GM12878 (cell line): ENCODE measurements around the gene DND1. TPM values are rescaled to one million over a fixed set of nuclear protein-coding genes. Genes with fewer than 3 reads are reported as not detected.

Experiments
- ATAC-seq: fragments of 200-7000 bp; cut with Tn5 transposase; 3 replicates; pipeline ENCODE4 v1.9.1; 2020; ENCODE audit warnings: mild to moderate bottlenecking, moderate library complexity
- BruUV-seq: library from RNA; stranded (reverse); fragments of 400-500 nt; replicated peaks from 2 replicates; lab custom pipeline; 2021; lab: Mats Ljungman, UMichigan
- CTCF ChIA-PET: fragments of 300-600 bp; sonication (Branson Sonifier 250); formaldehyde crosslinking; extraction: SDS; loops from one replicate; lab custom pipeline; 2021; ENCODE audit warnings: inconsistent platforms; lab: Yijun Ruan, JAX
- POLR2A ChIA-PET: fragments of 350-600 bp; formaldehyde crosslinking; extraction: SDS; loops from one replicate; lab custom pipeline; 2021; ENCODE audit warnings: inconsistent platforms; lab: Charles Lee
- RAD21 ChIA-PET: fragments of 300-600 bp; sonication (Branson Sonifier 250); formaldehyde crosslinking; loops from one replicate; lab custom pipeline; 2023; ENCODE audit warnings: antibody characterized with exemption; ENCODE audit not compliant: unreplicated experiment; lab: Charles Lee
- SMC1A ChIA-PET: fragments of 300-600 bp; sonication (Branson Sonifier 250); formaldehyde crosslinking; loops from one replicate; lab custom pipeline; 2023; ENCODE audit not compliant: unreplicated experiment, uncharacterized antibody; lab: Charles Lee
- DNase-seq: peaks from one replicate; pipeline ENCODE4 v3.0.0-alpha.2; 2011; ENCODE audit warnings: low read depth, low spot score
- FAIRE-seq: peaks from 3 replicates; lab custom pipeline; 2011; peaks lifted over from hg19 to GRCh38; lab: Jason Lieb, UNC
- H2AFZ ChIP-seq: 2 replicates; pipeline ENCODE4 v1.6.0; 2011; ENCODE audit warnings: low read depth, low read length, control low read depth; ENCODE audit not compliant: control insufficient read depth
- H3K27ac ChIP-seq: 2 replicates; pipeline ENCODE4 v1.5.1; 2011; ENCODE audit warnings: control low read depth; ENCODE audit not compliant: control insufficient read depth, insufficient read depth
- H3K27me3 ChIP-seq, 2 experiments: replicated peaks in 1 of 2; 2 replicates each; pipeline versions ENCODE4 v1.6.0 to v1.6.1; 2011; ENCODE audit warnings: low read length in 1 of 2; ENCODE audit not compliant: control insufficient read depth in 2 of 2, insufficient read depth in 2 of 2
- H3K36me3 ChIP-seq, 2 experiments: 2 replicates each; pipeline ENCODE4 v1.5.1; 2011; ENCODE audit warnings: low read length in 1 of 2; ENCODE audit not compliant: control insufficient read depth in 2 of 2, insufficient read depth in 2 of 2
- H3K4me1 ChIP-seq: 2 replicates; pipeline ENCODE4 v1.6.1; 2011; ENCODE audit warnings: mild to moderate bottlenecking, low read length, moderate library complexity, mixed read lengths; ENCODE audit not compliant: control insufficient read depth, insufficient read depth
- H3K4me2 ChIP-seq: 2 replicates; pipeline ENCODE4 v1.6.0; 2011; ENCODE audit warnings: control low read depth; ENCODE audit not compliant: control insufficient read depth, insufficient read depth
- H3K4me3 ChIP-seq: fragments of 200-600 bp; sonication (generic); 2 replicates; pipeline ENCODE4 v1.5.1; 2016
- H3K79me2 ChIP-seq: 2 replicates; pipeline ENCODE4 v1.6.0; 2011; ENCODE audit warnings: low read length; ENCODE audit not compliant: control insufficient read depth, insufficient read depth
- H3K9ac ChIP-seq: 2 replicates; pipeline ENCODE4 v1.8.0; 2011; ENCODE audit warnings: low read length, control low read depth, mixed read lengths; ENCODE audit not compliant: control insufficient read depth, insufficient read depth
- H3K9me3 ChIP-seq: replicated peaks from 3 replicates; pipeline ENCODE4 v1.5.1; 2011; ENCODE audit warnings: mild to moderate bottlenecking, low read length; ENCODE audit not compliant: control insufficient read depth, insufficient read depth
- H4K20me1 ChIP-seq: 2 replicates; pipeline ENCODE4 v1.6.0; 2011; ENCODE audit not compliant: control insufficient read depth, insufficient read depth
- BMI1 ChIP-seq: fragments of 450-650 bp; IDR thresholded peaks from 2 replicates; pipeline ENCODE4 v1.6.1; 2016; ENCODE audit warnings: mild to moderate bottlenecking, moderate library complexity, borderline replicate concordance
- CBFB ChIP-seq: IDR thresholded peaks from 2 replicates; pipeline ENCODE4 v1.6.1; 2016; ENCODE audit warnings: antibody characterized with exemption, low read depth
- CHD2 ChIP-seq: IDR thresholded peaks from 2 replicates; pipeline ENCODE4 v1.6.1; 2011; ENCODE audit warnings: low read depth, low read length, improper control_type of control experiment, borderline replicate concordance
- FOS ChIP-seq: IDR thresholded peaks from 3 replicates; pipeline ENCODE4 v1.6.1; 2011; ENCODE audit warnings: borderline replicate concordance; ENCODE audit not compliant: insufficient read length; ENCODE audit errors: extremely low read depth
- FOXK2 ChIP-seq: fragments of 450-650 bp; IDR thresholded peaks from 2 replicates; pipeline ENCODE4 v1.6.1; 2017; ENCODE audit warnings: mild to moderate bottlenecking, moderate library complexity
- HDAC6 ChIP-seq: fragments of 200-600 bp; sonication (generic); IDR thresholded peaks from one replicate; pipeline ENCODE4 v1.8.0; 2017; ENCODE audit warnings: antibody characterized with exemption; ENCODE audit not compliant: unreplicated experiment
- KLF5 ChIP-seq: fragments of 450-650 bp; IDR thresholded peaks from 2 replicates; pipeline ENCODE4 v1.6.1; 2014; ENCODE audit warnings: mild to moderate bottlenecking; ENCODE audit not compliant: partially characterized antibody
- NKRF ChIP-seq: fragments of 450-650 bp; conservative IDR thresholded peaks from 2 replicates; pipeline ENCODE4 v1.6.1; 2017; ENCODE audit warnings: mild to moderate bottlenecking, moderate library complexity
- NRF1 ChIP-seq: conservative IDR thresholded peaks from 2 replicates; pipeline ENCODE4 v1.6.1; 2011; ENCODE audit warnings: mild to moderate bottlenecking, low read depth, low read length, improper control_type of control experiment
- PKNOX1 ChIP-seq: fragments of 450-650 bp; IDR thresholded peaks from 2 replicates; pipeline ENCODE4 v1.6.1; 2016; ENCODE audit warnings: mild to moderate bottlenecking
- POLR2AphosphoS2 ChIP-seq: IDR thresholded peaks from 2 replicates; pipeline ENCODE4 v1.6.1; 2011; ENCODE audit warnings: low read depth, mild to moderate bottlenecking, low read length, improper control_type of control experiment, moderate library complexity
- POLR2AphosphoS5 ChIP-seq: IDR thresholded peaks from 2 replicates; pipeline ENCODE4 v1.6.1; 2011; ENCODE audit warnings: mild to moderate bottlenecking, low read length, inconsistent platforms
- RBBP5 ChIP-seq: fragments of 200-600 bp; sonication (generic); conservative IDR thresholded peaks from 2 replicates; pipeline ENCODE4 v1.6.1; 2016
- RUNX3 ChIP-seq: IDR thresholded peaks from 2 replicates; pipeline ENCODE4 v1.6.1; 2012; ENCODE audit warnings: low read length, inconsistent platforms
- SIX5 ChIP-seq: IDR thresholded peaks from 2 replicates; pipeline ENCODE4 v1.6.1; 2011; ENCODE audit warnings: mild to moderate bottlenecking, low read depth, low read length, moderate library complexity; ENCODE audit not compliant: severe bottlenecking
- SMC3 ChIP-seq: IDR thresholded peaks from 2 replicates; pipeline ENCODE4 v1.6.1; 2011; ENCODE audit warnings: low read length, improper control_type of control experiment, borderline replicate concordance
- STAT3 ChIP-seq: IDR thresholded peaks from 2 replicates; pipeline ENCODE4 v1.6.1; 2011; ENCODE audit warnings: low read depth, low read length, improper control_type of control experiment
- WRNIP1 ChIP-seq: IDR thresholded peaks from 2 replicates; pipeline ENCODE4 v1.6.1; 2011; ENCODE audit warnings: low read depth, low read length, improper control_type of control experiment, borderline replicate concordance
- WGBS: methylation state at CpG from one replicate; pipeline ENCODE4 v1.1.6; 2016; ENCODE audit warnings: low lambda C conversion rate; ENCODE audit not compliant: insufficient replicate concordance, insufficient coverage; ENCODE audit errors: missing lambda C conversion rate; 5-methylcytosine and 5-hydroxymethylcytosine counted together
- in situ Hi-C: fragments of 300-500 bp; cut with MboI; formaldehyde crosslinking; loops from 9 replicates; pipeline ENCODE4 v1.14.3; 2018; ENCODE audit warnings: mixed read lengths
- intact Hi-C: fragments of 100-400 bp; cut with micrococcal nuclease; formaldehyde crosslinking; loops from one replicate; pipeline ENCODE4 v1.14.2; 2022; ENCODE audit not compliant: unreplicated experiment
- polyA plus RNA-seq, 11 experiments: library from polyadenylated mRNA; depleted of rRNA in 4 of 11; unstranded in 6 of 11; stranded (reverse) in 5 of 11; fragments of >200 nt; fragmentation: Nextera tagmentation in 4 of 11; fragmentation: Illumina TruSeq in 1 of 11; extraction: Ambion mirVana in 4 of 11; extraction: Trizol in 1 of 11; gene quantifications; 1 replicate in 1 of 11; 2 replicates in 10 of 11; pipeline versions ENCODE4 v1.2.1 to v1.2.3, GENCODE V29; 2011 to 2016; ENCODE audit warnings: inconsistent platforms in 2 of 11, missing spikeins in 2 of 11, low read depth in 1 of 11
- total RNA-seq, 4 experiments: library from RNA; depleted of rRNA in 3 of 4; stranded (reverse); fragments of >200 nt in 3 of 4; fragmentation: Illumina TruSeq in 1 of 4; extraction: Trizol in 1 of 4; gene quantifications; 2 replicates each; pipeline versions ENCODE4 v1.2.1 to v1.2.3, GENCODE V29; 2013 to 2021
- TF ChIP-seq, protein P1 (sequence below): IDR thresholded peaks from 2 replicates; pipeline ENCODE4 v1.6.1; 2011; ENCODE audit warnings: low read depth, low read length, improper control_type of control experiment, borderline replicate concordance

Gene DND1
- total and polyA plus RNA-seq, 10 of the 15 experiments (the other 5 are each of a cell fraction or from before 2014, with no cell fraction given), result 0.15 to 2.9 (median 0.73) TPM; not detected in 2

DNA sequence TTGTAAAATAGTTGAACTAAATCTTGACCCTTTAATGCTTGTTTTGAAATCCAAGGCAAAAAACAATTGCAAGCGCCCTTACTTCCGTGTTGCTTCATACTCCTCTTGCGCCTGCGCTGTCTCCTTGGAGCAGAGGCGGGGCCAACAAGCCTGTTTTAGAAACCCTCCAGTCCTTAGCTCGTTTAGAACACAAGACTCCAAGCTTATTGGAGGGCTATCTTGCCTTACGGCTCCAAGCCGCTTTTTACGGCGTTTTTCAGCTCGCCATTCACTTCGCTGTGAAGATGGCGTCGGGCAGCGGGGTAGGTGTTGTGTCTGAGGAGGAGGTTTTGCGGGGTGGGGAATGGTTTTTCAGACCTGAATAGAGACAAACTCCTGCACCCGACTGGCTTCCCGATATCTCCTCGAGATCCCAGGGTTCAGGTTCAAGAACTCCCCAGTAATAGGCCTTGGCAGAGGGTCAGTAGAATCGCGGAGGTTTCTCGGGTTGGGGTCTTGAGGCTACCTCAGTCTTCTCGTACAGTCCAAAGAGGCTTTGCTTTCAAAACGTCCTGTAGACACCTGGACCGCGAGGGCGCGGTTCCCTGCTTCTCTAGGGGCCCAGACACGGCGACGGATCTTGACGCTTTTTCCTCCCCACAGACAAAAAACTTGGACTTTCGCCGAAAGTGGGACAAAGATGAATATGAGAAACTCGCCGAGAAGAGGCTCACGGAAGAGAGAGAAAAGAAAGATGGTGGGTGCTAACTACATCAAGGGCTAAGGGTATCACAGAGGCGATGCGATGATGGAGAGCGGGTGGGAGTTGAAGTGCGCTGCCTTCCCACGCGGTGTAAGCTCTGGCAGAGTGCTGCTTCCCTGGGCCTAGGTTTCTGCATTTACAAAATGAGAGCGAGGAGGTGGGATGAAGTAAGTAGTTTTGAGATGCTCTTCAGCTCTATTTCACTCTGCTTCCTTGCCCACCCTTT, 27.1 kb upstream of the DND1 start, which contains the start of gene ZMAT2:
ZMAT2 (plus strand) TSS at position 271 of the 968 bp plus-strand sequence; CDS start at position 285, 14 bp downstream.
- H3K4me1 ChIP-seq, result peaks cover 7% of the 10 kb centered on the region; the same call in 1 of the 2 replicates
- POLR2A ChIA-PET, result interaction anchor here (0.6 to 1.7 kb wide), 9 partner anchors 8 to 298 kb away, joined by 3 to 15 read pairs (median 4); partner anchors contain the start of genes HARS1, HARS2, IK and NDUFA2
- RAD21 ChIA-PET, result interaction anchor here (1.0 to 1.3 kb wide), 5 partner anchors 10 to 299 kb away, joined by 3 to 18 read pairs (median 6); partner anchors contain the start of genes HARS1, HARS2, IK and NDUFA2
- ATAC-seq (peak; percentile 100), DNase-seq (peak; percentile 96), FAIRE-seq (peak; percentile 100)
- peaks cover 14% of the 10 kb centered on the region for H3K79me2 ChIP-seq
- WGBS, result 2% methylated on average over 44 of the region's 44 CpGs
- in situ Hi-C loops, result no loop called here
- H3K4me2 ChIP-seq, result peak within 1 kb of the TSS; percentile 79
- TSS peak; percentile 58 for BruUV-seq
- intact Hi-C loops, result no loop called here
- peaks cover 16 to 50% of the 10 kb centered on the region in 2 experiments for H3K36me3 ChIP-seq
- H3K9me3 ChIP-seq, result no peaks in the 10 kb centered on the region
- H4K20me1 ChIP-seq, result no peaks in the 10 kb centered on the region
- H3K27me3 ChIP-seq, result no peaks in the 10 kb centered on the region
- CTCF ChIA-PET, result interaction anchor here (1.1 to 2.3 kb wide), 3 partner anchors 10 to 153 kb away, joined by 5 to 13 read pairs (median 5); partner anchors contain the start of genes EIF4EBP3, HARS1 and HARS2
- peak within 1 kb of the TSS; percentile 92 for H3K4me3 ChIP-seq
- H3K9ac ChIP-seq, result peak within 1 kb of the TSS; percentile 91
- H3K27ac ChIP-seq, result peak within 1 kb of the TSS; percentile 38; the same call in 1 of the 2 replicates
- peak within 1 kb of the TSS; percentile 70 for H2AFZ ChIP-seq
- SMC1A ChIA-PET, result interaction anchor here (1.0 to 1.1 kb wide), 4 partner anchors 10 to 53 kb away, joined by 5 to 9 read pairs (median 6); partner anchors contain the start of genes HARS1, HARS2, IK and NDUFA2
- TF ChIP-seq SMC3 (no peak), STAT3 (no peak), FOXK2 (peak; percentile 73), FOS (peak; percentile 56), PKNOX1 (0 out of 2 replicates have a peak, but pooled peaks have one; percentile 18), HDAC6 (no peak), CBFB (no peak; the same call in 1 of the 2 replicates), BMI1 (peak; percentile 78; the same call in 1 of the 2 replicates), RBBP5 (no peak), SIX5 (peak; percentile 73), POLR2AphosphoS2 (peak; percentile 92), WRNIP1 (no peak), NKRF (0 out of 2 replicates have a peak, but pooled peaks have one; percentile 18), CHD2 (peak; percentile 88; the same call in 1 of the 2 replicates), POLR2AphosphoS5 (peak; percentile 91), KLF5 (peak; percentile 59), RUNX3 (peak; percentile 50), NRF1 (peak; percentile 78)
- TF ChIP-seq, protein P1, sequence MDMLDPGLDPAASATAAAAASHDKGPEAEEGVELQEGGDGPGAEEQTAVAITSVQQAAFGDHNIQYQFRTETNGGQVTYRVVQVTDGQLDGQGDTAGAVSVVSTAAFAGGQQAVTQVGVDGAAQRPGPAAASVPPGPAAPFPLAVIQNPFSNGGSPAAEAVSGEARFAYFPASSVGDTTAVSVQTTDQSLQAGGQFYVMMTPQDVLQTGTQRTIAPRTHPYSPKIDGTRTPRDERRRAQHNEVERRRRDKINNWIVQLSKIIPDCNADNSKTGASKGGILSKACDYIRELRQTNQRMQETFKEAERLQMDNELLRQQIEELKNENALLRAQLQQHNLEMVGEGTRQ, result no peak
